HG03565 (cell line): Measurements from ENCODE around the gene AP2B1.
A peak's percentile ranks its signal among the peaks of the same experiment; 100 is the strongest.
"Not testable (repeated sequence)": the region's sequence is repeated elsewhere in the genome, so short reads cannot be mapped to it uniquely, and the experiment has no call there.

ENCODE experiments used
- ATAC-seq: cut with Tn5 transposase; IDR thresholded peaks from one replicate; pipeline ENCODE4 v1.9.1; 2021; ENCODE audit warnings: mild to moderate bottlenecking, moderate library complexity; ENCODE audit not compliant: unreplicated experiment

AP2B1 gene

DNA sequence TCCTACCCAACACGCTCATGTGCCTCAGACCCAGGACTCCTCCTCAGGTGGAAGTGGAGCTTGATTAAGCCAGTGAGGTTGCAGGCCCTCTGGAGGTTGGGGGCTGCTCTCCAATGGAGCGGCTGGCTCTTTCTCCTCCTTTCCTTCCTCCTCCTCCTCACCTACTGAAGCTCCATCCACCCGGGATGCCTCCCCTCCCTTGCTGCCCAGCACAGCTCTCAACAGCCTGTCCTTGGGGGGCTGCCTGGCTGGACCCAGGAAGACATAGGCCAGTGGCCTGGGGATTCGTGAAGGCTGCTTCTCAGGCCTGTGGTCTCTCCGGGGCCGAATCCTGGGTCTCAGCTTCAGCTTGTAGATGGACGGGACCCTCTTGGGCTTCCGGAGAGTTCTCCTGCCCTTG is 157.7 kb downstream of the AP2B1 start:
- ATAC-seq = no peak

DNA sequence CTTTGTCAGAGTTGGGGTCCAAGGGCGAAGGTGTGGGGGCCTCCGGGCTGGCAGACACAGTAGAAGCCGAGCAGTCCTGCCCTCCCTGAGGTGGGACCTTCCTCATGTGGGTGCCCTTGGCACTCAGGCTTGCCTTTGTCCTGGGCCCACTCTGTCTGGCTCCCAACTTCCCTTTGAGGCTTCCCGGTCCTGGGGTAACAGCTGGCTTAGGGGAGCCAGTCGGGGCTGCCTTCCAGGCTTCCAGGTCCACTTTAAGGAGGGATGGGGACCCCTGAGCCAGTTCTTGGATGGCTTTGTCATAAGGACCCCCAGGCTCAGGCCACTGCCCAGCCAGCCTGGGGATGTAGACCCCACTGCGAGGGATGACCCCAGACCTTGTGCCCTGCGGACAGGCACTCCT is 158.1 kb downstream of the AP2B1 start:
- no peak for ATAC-seq

DNA sequence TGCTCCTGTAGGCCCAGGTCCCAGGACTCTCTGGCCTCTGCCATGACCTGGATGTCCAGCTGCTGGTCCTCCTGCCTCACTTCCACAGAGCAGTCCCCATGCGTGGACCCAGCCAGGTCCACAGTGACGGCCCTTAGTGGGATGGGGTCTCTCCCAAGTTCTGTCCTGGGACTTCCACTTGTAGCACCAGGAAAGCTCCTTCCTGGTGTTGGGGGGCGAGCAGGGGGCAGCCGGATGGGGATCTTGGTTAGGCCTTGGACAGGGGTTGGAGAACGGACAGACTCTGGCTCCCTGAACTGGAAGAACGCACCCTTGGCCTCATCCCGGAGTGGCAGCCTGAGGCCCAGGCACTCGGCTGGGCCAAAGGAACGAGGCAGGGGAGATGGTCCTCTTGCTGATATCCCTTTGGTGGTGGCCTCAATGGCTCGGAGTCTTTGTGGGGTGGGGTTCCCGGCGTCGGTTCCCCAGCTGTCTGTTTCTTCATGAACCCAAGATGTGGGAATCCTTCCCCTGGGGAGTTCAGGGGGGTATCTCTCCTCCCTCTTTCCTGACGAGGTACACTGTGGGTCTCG is 158.7 kb downstream of the AP2B1 start:
- no peak for ATAC-seq

DNA sequence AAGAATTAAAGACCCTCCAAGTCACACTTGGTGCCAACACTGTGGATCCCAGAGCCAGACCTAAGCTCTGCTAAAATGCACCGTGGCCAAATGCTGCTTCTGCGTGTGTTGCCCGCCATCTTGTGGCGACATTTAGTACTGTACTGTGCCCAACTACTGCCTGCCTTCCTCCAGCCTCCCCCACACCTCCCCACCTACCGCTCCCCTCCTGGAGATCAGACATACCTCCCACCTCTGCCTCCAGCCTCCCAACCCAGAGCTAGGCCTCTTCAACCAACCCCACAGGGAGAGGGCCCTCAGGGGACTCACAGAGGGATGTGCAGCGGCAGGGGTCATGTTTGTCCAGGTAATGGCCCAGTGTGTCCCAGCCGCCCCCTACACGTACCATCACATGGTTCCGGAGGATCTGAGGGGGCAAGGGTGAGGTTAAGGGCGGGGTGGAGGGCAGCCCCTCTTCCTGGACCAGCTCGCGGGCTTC is 160.5 kb downstream of the AP2B1 start:
- ATAC-seq = no peak

GRCh38 chr17:35748341-35748841 is 161.3 kb downstream of the AP2B1 start:
- ATAC-seq = no peak

GRCh38 chr17:35748979-35749378 is 161.9 kb downstream of the AP2B1 start:
- no peak for ATAC-seq

GRCh38 chr17:35749560-35750412 is 162.7 kb downstream of the AP2B1 start:
- no peak for ATAC-seq

DNA sequence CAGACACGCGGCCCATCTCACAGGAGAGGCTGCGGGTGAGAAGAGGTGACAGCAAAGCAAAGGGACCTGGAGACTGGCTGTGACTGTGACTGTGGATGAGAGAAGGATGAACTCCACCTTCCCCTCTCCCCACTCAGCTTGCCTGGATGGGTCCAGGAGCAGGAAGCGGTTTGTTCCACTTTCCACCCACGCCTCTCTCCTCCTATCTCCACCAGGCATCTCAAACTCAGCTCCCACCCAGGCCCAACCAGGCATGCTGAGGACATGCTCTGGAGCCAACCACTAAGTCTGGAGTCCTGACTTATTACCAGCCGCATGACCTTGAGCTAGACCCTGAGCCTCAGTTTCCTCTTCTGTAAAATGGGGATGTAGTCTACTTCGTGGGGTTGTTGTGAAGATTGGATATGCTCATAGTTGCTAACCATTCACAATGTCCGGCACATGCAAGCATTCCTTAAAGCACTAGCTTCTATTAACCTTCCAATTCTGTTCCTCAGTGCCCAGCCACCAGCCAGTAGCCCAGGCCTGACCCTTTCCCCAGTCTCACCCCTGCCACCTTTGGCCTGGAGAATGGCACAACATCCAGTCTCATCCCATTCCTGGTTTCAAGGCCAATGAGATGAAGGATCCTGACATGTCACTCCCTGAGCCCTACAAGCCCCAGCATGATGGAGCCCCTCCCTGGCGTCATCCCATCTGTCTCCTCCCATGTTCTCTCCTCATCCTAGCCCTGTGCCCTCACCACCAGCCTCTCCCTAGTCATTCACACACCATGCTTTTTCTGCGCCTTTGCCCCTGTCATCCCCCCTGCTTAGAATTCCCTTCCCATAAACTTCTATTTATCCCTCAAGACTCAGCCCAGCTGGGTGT is 163.6 kb downstream of the AP2B1 start:
- no peak for ATAC-seq

GRCh38 chr17:35751541-35751940 is 164.4 kb downstream of the AP2B1 start:
- not testable (repeated sequence) for ATAC-seq

- ATAC-seq = no peak
These were observed 165.3 kb downstream of the AP2B1 start for GRCh38 chr17:35752471-35752870.

GRCh38 chr17:35752945-35753764 is 166.0 kb downstream of the AP2B1 start, which contains the start of gene GAS2L2:
TSS of gene GAS2L2 (minus strand) at chr17:35753239. CDS start at chr17:35752850, 389 bp downstream.
- no peak for ATAC-seq

DNA sequence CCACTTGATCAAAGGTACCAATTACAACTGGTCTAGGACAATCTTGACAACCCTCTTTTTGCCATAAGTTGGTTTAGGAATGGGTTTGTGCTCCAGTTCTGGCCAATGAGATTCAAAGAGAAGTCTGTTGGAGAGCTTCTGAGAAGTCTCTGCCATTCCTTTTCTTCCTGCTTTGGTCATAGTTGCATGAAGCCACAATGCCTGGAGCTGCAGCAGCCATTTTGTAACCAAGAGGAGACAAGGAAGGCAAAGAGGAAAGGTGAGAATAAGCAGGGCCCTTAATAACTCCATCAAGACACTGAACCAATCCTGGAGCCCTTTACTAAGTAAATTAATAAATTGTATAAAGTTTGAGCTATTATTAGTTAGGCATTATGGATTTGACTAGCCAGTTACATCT is 170.1 kb downstream of the AP2B1 start:
- ATAC-seq = no peak

DNA sequence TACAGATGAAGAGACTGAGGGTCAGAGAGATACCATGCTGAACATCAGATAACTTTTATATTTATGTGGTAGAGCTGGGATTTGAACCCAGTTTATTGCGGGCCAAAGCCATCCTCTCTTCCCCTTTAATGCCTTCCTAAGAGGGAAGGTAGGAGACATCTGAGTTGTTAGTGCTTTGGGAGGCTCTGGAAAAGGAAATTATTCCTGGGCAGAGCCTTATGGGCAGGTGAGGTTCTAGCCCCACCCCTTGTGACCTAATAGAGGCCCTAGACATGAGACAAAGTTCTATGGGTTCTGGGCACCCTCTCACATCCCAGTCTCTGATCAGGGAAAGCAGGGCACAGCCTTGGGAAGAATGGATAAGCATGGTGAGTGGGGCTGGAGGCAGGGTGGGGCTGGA is 173.5 kb downstream of the AP2B1 start, which contains the start of gene C17orf50:
TSS of gene C17orf50 (plus strand) at position 301 of the 400 bp plus-strand sequence. CDS start at position 356, 55 bp downstream.
- no peak for ATAC-seq

DNA sequence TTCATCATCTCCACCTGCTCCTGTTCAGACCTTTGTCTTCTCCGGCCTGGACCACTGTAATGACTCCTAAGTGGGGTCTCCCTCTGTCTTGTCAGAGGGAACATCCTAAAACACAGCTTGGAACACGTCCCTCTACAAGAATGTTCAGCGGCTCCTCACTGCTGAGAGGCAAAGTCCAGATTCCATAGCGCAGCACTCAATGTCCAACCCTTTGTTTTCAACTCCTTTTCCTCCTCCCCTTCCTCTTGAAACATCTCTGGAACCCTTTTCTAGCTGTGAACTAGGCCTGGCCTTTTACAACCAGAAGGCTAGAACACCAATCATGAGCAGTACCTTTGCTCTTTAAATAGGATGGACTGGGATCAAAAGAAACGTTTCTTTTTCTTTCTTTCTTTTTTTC is 174.5 kb downstream of the AP2B1 start:
- no peak for ATAC-seq

- ATAC-seq = no peak
These were observed 176.6 kb downstream of the AP2B1 start for GRCh38 chr17:35763767-35764122.

DNA sequence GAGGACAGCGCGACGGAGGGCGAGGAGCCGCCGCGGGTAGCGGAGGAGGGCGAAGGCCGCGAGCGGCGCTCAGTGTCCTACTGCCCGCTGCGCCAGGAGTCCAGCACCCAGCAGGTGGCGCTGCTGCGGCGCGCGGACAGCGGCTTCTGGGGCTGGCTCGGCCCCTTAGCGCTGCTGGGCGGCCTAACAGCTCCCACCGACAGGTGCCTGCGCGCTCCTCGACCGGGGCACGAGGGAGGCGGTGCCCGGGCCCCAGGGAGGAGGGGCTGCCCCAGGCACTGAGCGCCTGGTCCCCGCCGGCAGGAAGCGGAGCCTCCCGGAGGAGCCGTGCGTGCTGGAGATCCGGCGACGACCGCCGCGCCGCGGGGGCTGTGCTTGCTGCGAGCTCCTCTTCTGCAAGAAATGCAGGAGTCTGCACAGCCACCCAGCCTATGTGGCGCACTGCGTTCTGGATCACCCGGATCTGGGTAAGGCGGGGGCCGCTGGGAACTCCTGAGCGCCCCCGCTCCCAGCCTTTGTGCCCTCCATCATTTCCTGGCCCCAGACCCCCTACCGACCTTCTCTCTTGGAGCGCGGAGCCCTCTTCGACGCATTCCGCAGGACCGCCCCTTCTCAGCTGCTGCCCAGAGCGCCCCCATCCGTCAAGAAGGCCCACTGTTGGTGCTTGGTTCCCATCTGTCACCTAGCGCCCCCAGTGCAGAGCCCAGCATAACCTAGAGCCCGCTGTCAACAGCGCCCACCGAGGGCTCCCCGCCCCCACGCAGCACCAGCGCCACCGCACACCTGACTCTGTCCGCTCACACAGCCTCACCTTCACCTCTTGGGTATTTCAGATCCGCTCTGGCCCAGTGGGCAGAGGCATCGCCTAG is 177.2 kb downstream of the AP2B1 start:
- ATAC-seq = peak; percentile 80

DNA sequence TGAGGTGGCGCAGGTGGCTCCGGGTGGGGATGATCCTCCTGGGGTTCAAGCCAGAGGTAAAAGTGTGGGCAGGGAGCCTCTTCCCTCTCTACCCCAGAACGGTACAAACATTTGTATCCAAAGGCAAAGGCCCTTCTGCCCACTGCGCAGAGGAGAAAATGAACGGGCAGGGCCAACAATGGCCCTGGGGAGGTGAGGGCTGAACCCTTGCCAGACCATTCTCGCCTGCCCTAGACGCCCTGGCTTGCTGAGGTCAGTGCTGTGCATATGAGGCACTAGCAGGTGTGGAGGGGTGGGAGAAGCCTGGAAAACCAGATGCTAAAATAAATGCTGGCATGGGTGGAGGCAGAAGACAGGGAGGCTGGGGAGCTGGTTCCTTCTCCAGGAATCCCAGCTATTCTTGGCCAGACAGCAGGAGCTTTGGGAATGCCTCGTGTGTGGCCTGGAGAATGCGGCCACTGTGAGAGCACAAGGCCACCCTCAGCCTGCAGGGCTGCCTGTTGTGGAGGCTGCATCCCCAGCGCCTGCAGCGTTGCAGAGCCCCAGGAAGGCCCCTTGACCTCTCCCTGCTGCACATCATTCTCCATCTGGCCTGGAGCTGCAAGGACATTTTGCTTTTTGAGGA is 178.1 kb downstream of the AP2B1 start:
- no peak for ATAC-seq

GRCh38 chr17:35765756-35766488 is 178.8 kb downstream of the AP2B1 start:
- ATAC-seq = no peak
